Middle frontal gyrus (tissue), 1 donor: Measurements from ENCODE around the gene TRIM43.
"Not testable (repeated sequence)": the region's sequence is repeated elsewhere in the genome, so short reads cannot be mapped to it uniquely, and the experiment has no call there.

Experiments
- DNase-seq: peaks from one replicate; pipeline ENCODE4 v3.0.0-alpha.2; 2015; ENCODE audit warnings: low spot score; ENCODE audit errors: extremely low spot score

TRIM43 gene

GRCh38 chr2:95591701-95592100 is at the start of gene TRIM43:
TRIM43 (plus strand) TSS chr2:95592001; CDS start chr2:95594024, 2,023 bp downstream.
- not testable (repeated sequence) for DNase-seq

- DNase-seq = no peak
Observed at GRCh38 chr2:95551055-95551568, 40.7 kb upstream of the TRIM43 start.

- no peak for DNase-seq
Observed at GRCh38 chr2:95552911-95553310, 38.9 kb upstream of the TRIM43 start.

- no peak for DNase-seq
Observed at GRCh38 chr2:95569170-95569569, 22.6 kb upstream of the TRIM43 start.

GRCh38 chr2:95573866-95574265 is 17.9 kb upstream of the TRIM43 start:
- no peak for DNase-seq

GRCh38 chr2:95574506-95574905 is 17.3 kb upstream of the TRIM43 start:
- no peak for DNase-seq

- no peak for DNase-seq
Observed at GRCh38 chr2:95575857-95576256, 15.9 kb upstream of the TRIM43 start.

GRCh38 chr2:95578539-95578938 is 13.3 kb upstream of the TRIM43 start:
- DNase-seq = no peak

- DNase-seq = not testable (repeated sequence)
Observed at GRCh38 chr2:95583545-95583944, 8.3 kb upstream of the TRIM43 start.

GRCh38 chr2:95584321-95584720 is 7.5 kb upstream of the TRIM43 start:
- not testable (repeated sequence) for DNase-seq

- DNase-seq = not testable (repeated sequence)
Observed at GRCh38 chr2:95589777-95590536, 1.8 kb upstream of the TRIM43 start.

- DNase-seq = not testable (repeated sequence)
Observed at GRCh38 chr2:95592973-95593372, 1.2 kb downstream of the TRIM43 start.

- DNase-seq = not testable (repeated sequence)
Observed at GRCh38 chr2:95595012-95595411, 3.2 kb downstream of the TRIM43 start.

- DNase-seq = not testable (repeated sequence)
Observed at GRCh38 chr2:95601301-95601700, 9.5 kb downstream of the TRIM43 start.

- not testable (repeated sequence) for DNase-seq
Observed at GRCh38 chr2:95602146-95602545, 10.3 kb downstream of the TRIM43 start.

GRCh38 chr2:95608356-95608755 is 16.6 kb downstream of the TRIM43 start:
- DNase-seq = not testable (repeated sequence)

- DNase-seq = not testable (repeated sequence)
Observed at GRCh38 chr2:95609764-95610163, 18.0 kb downstream of the TRIM43 start.

- DNase-seq = not testable (repeated sequence)
Observed at GRCh38 chr2:95613048-95613447, 21.2 kb downstream of the TRIM43 start.

GRCh38 chr2:95622728-95623127 is 30.9 kb downstream of the TRIM43 start:
- not testable (repeated sequence) for DNase-seq

- not testable (repeated sequence) for DNase-seq
Observed at GRCh38 chr2:95630987-95631386, 39.2 kb downstream of the TRIM43 start.

GRCh38 chr2:95633626-95634259 is 41.9 kb downstream of the TRIM43 start:
- not testable (repeated sequence) for DNase-seq

GRCh38 chr2:95640515-95641288 is 48.9 kb downstream of the TRIM43 start:
- DNase-seq = not testable (repeated sequence)
